Adrenal gland (tissue), 12 donors: Measurements from ENCODE around the gene IFNA8. TPM values are rescaled to one million over a fixed set of nuclear protein-coding genes. Genes with fewer than 3 reads are reported as not detected.

ENCODE experiments used
- DNase-seq, 7 donors: peaks; one replicate each; pipeline ENCODE4 v3.0.0-alpha.2; 2019 to 2020
- H3K27ac ChIP-seq, 5 donors: fragments of 200-600 bp; sonication (generic) in 4 of 5; 1 replicate in 3 of 5; 2 replicates in 2 of 5; pipeline versions ENCODE4 v1.5.1 to v1.8.0; 2016 to 2020; ENCODE audit warnings: mild to moderate bottlenecking in 1 of 5
- H3K27me3 ChIP-seq: fragments of 200-600 bp; 2 replicates; pipeline ENCODE4 v1.8.0; 2021
- H3K36me3 ChIP-seq, 2 donors: fragments of 200-600 bp; replicated peaks in 1 of 2; 1 replicate in 1 of 2; 2 replicates in 1 of 2; pipeline versions ENCODE4 v1.5.1 to v1.8.0; 2018 to 2022
- H3K4me1 ChIP-seq, 2 donors: fragments of 200-600 bp; replicated peaks in 1 of 2; 1 replicate in 1 of 2; 2 replicates in 1 of 2; pipeline versions ENCODE4 v1.5.1 to v1.8.0; 2018 to 2021
- H3K4me3 ChIP-seq, 4 donors: fragments of 200-600 bp; sonication (generic) in 3 of 4; one replicate each; pipeline ENCODE4 v1.5.1; 2016 to 2018
- H3K9me3 ChIP-seq, 3 donors: fragments of 200-600 bp; sonication (generic) in 1 of 3; replicated peaks in 1 of 3; 1 replicate in 2 of 3; 2 replicates in 1 of 3; pipeline versions ENCODE4 v1.5.1 to v1.8.0; 2016 to 2021
- POLR2A ChIP-seq, 2 donors: fragments of 450-650 bp; IDR thresholded peaks; one replicate each; pipeline ENCODE4 v1.6.1; 2017; ENCODE audit warnings: antibody characterized with exemption in 2 of 2, mild to moderate bottlenecking in 2 of 2, moderate library complexity in 1 of 2
- WGBS, 4 donors: extraction: QIAGEN DNeasy Blood & Tissue Kit in 2 of 4; methylation state at CpG; one replicate each; pipeline versions ENCODE4 v1.1.5 to v1.1.7; 2013 to 2017; 5-methylcytosine and 5-hydroxymethylcytosine counted together
- intact Hi-C, 2 donors: fragments of 100-400 bp; cut with DNase I; formaldehyde crosslinking; loops; one replicate each; pipeline versions ENCODE4 v1.14.1 to v1.15.0; 2022 to 2023
- polyA plus RNA-seq, 3 donors: library from polyadenylated mRNA; stranded (reverse); fragments of 200-250 nt in 2 of 3; fragments of 350-450 nt in 1 of 3; fragmentation: Illumina TruSeq in 1 of 3; extraction: RNeasy Lipid Tissue Mini Kit (QIAGEN cat#74804) in 1 of 3; gene quantifications; one replicate each; pipeline ENCODE4 v1.2.3, GENCODE V29; 2013 to 2014
- total RNA-seq, 9 donors: library from RNA; depleted of rRNA in 4 of 9; stranded (reverse); fragments of >200 nt in 4 of 9; fragments of 120-200 nt in 1 of 9; fragmentation: NEBNext Ultra II Directional in 1 of 9; extraction: Animal tissue kit (Norgen Biotek cat#: 25700) in 1 of 9; gene quantifications; one replicate each; pipeline versions ENCODE4 v1.1.0 to v1.2.4, GENCODE V29; 2013 to 2023
- TF ChIP-seq, protein P1 (sequence below), 6 experiments: fragments of 450-650 bp in 4 of 6; fragments of 200-600 bp in 2 of 6; sonication (generic) in 1 of 6; IDR thresholded peaks; 1 replicate in 5 of 6; 2 replicates in 1 of 6; pipeline versions ENCODE4 v1.5.1 to v1.8.0; 2016 to 2021; ENCODE audit warnings: antibody characterized with exemption in 6 of 6, mild to moderate bottlenecking in 2 of 6, moderate library complexity in 1 of 6
- donor health status: healthy with polysubstance abuse.
- donor health status: Bipolar disorder and iron deficiency.
- donor health status: DM: yes; HTN: yes; CAD: no.
- donor health status: DM: no; HTN: no; CAD: no.
- donor health status: DM: no; HTN: no; CAD: no.
- donor health status: DM: yes; HTN: yes; CAD: no.

IFNA8 gene
- total and polyA plus RNA-seq, 12 donors: not detected

GRCh38 chr9:21395778-21396717 is 12.9 kb upstream of the IFNA8 start:
- peak in 6 of 7 donors; percentile 38 to 59 (median 44) for DNase-seq
- H3K27ac ChIP-seq: no peak overlapping the region
- TF ChIP-seq, protein P1, sequence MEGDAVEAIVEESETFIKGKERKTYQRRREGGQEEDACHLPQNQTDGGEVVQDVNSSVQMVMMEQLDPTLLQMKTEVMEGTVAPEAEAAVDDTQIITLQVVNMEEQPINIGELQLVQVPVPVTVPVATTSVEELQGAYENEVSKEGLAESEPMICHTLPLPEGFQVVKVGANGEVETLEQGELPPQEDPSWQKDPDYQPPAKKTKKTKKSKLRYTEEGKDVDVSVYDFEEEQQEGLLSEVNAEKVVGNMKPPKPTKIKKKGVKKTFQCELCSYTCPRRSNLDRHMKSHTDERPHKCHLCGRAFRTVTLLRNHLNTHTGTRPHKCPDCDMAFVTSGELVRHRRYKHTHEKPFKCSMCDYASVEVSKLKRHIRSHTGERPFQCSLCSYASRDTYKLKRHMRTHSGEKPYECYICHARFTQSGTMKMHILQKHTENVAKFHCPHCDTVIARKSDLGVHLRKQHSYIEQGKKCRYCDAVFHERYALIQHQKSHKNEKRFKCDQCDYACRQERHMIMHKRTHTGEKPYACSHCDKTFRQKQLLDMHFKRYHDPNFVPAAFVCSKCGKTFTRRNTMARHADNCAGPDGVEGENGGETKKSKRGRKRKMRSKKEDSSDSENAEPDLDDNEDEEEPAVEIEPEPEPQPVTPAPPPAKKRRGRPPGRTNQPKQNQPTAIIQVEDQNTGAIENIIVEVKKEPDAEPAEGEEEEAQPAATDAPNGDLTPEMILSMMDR (IDR thresholded peaks at IDR 0.05): peak; percentile 56 to 76 (median 67)
- TF ChIP-seq POLR2A (IDR thresholded peaks at IDR 0.05): no peak
- H3K27me3 ChIP-seq: peaks cover 43% of the 10 kb centered on the region
- no peaks in the 10 kb centered on the region for H3K9me3 ChIP-seq
- intact Hi-C loops: loop anchor here in 1 of 2 donors (10.0 kb wide), 1 partner anchor 71 kb away; no protein-coding TSS in a partner anchor
- peaks cover 0 to 9% of the 10 kb centered on the region in 2 donors for H3K4me1 ChIP-seq
- peak overlapping the region in 2 of 4 donors; percentile 31 to 54 for H3K4me3 ChIP-seq
- WGBS, 4 donors: 5 to 10% (median 6%) methylated on average over 28 to 40 of the region's 40 CpGs
- H3K36me3 ChIP-seq: no peaks in the 10 kb centered on the region

DNA sequence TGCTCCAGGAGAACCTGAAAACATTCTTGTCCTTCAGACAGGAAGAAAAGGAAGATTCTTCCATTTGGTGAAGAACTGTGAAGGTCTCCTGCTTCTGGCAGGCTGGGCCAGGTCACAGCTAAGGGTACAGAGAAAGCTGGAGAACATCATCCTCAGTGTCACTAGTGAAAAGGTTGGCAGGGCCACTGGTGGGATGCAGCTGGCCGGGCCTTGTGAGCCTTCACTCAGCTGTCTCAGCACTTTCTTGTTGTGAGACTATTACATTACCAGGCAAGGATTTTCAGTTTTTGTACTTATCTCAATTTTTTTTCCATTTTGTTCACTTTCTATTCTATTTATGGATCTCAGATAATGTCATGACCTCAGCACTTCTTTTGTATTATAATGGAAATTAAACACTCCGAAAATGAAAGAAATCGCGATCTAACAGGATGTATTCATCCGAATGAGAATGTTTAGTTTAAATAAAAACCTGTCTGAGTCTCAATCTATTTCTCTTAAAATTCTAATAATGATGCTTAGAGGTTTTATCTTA is 9.9 kb upstream of the IFNA8 start:
- no peak for DNase-seq
- TF ChIP-seq, protein P1 (IDR thresholded peaks at IDR 0.05): no peak
- TF ChIP-seq POLR2A (IDR thresholded peaks at IDR 0.05): no peak
- Histone ChIP-seq H3K27me3 (peaks cover 56% of the 10 kb centered on the region), H3K9me3 (no peaks in the 10 kb centered on the region), H3K36me3 (no peaks in the 10 kb centered on the region), H3K4me1 (peaks cover 0 to 18% of the 10 kb centered on the region in 2 donors), H3K4me3 (no peak overlapping the region), H3K27ac (no peak overlapping the region)
- WGBS, 4 donors: 79 to 82% (median 82%) methylated on average over 5 of the region's 5 CpGs
- intact Hi-C loops: loop anchor here in 1 of 2 donors (10.0 kb wide), 1 partner anchor 74 kb away; no protein-coding TSS in a partner anchor

DNA sequence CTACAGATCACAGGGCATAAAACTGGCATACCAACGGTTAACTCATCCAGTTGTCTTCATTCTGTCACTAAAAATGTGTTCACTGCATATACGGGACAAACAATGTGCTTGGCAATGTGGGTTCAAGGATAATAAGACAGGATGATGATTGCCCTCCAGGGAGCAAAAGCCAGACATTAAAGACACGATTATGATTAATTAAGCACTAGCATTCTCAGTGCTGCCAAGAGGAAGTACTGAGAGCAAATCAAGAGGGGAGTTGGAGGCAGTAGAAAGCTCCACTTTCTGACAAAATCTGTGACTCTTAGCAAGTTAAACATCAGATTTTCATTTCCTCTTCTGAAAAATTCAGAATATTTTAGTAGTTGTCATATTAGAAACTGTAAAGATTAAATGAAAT is 9.0 kb upstream of the IFNA8 start:
- Histone ChIP-seq H3K9me3 (no peaks in the 10 kb centered on the region), H3K4me1 (peaks cover 0 to 18% of the 10 kb centered on the region in 2 donors), H3K27me3 (peaks cover 51% of the 10 kb centered on the region), H3K27ac (no peak overlapping the region), H3K36me3 (no peaks in the 10 kb centered on the region), H3K4me3 (no peak overlapping the region)
- TF ChIP-seq POLR2A (IDR thresholded peaks at IDR 0.05): no peak
- TF ChIP-seq, protein P1 (IDR thresholded peaks at IDR 0.05): no peak
- no peak for DNase-seq
- 15 to 18% (median 16%) methylated on average over 3 of the region's 3 CpGs for WGBS, 4 donors
- intact Hi-C loops: loop anchor here in 1 of 2 donors (10.0 kb wide), 1 partner anchor 75 kb away; no protein-coding TSS in a partner anchor
